KMS-11 (cell line): ENCODE measurements around the gene NPHP4.

Source experiments
- H2AFZ ChIP-seq: fragments of 200-600 bp; sonication (generic); 2 replicates; pipeline ENCODE4 v1.6.1; 2016; ENCODE audit warnings: antibody characterized with exemption, mixed run types, low read depth
- H3K27ac ChIP-seq: fragments of 200-600 bp; sonication (generic); 2 replicates; pipeline ENCODE4 v1.6.1; 2016; ENCODE audit warnings: mild to moderate bottlenecking, mixed run types
- H3K27me3 ChIP-seq: fragments of 200-600 bp; sonication (generic); 2 replicates; pipeline ENCODE4 v1.6.1; 2017; ENCODE audit warnings: mild to moderate bottlenecking, low read depth, mixed run types, moderate library complexity; ENCODE audit not compliant: insufficient read depth
- H3K36me3 ChIP-seq: fragments of 200-600 bp; sonication (generic); 2 replicates; pipeline ENCODE4 v1.6.1; 2017; ENCODE audit warnings: mild to moderate bottlenecking, mixed run types; ENCODE audit not compliant: insufficient read depth
- H3K4me1 ChIP-seq: fragments of 200-600 bp; sonication (generic); 2 replicates; pipeline ENCODE4 v1.6.1; 2016; ENCODE audit warnings: mild to moderate bottlenecking, low read depth, mixed run types; ENCODE audit not compliant: poor library complexity, severe bottlenecking
- H3K4me2 ChIP-seq: fragments of 200-600 bp; sonication (generic); 2 replicates; pipeline ENCODE4 v1.7.0; 2016; ENCODE audit warnings: mild to moderate bottlenecking, mixed run types
- H3K4me3 ChIP-seq: fragments of 200-600 bp; sonication (generic); IDR thresholded peaks from 2 replicates; pipeline ENCODE4 v1.6.1; 2017; ENCODE audit warnings: low read depth, low read length, mixed read lengths; ENCODE audit not compliant: insufficient read depth
- H3K79me2 ChIP-seq: fragments of 200-600 bp; sonication (generic); 2 replicates; pipeline ENCODE4 v1.6.1; 2016; ENCODE audit warnings: low read depth, mixed run types; ENCODE audit not compliant: insufficient read depth
- H3K9ac ChIP-seq: fragments of 200-600 bp; sonication (generic); 2 replicates; pipeline ENCODE4 v1.6.1; 2016; ENCODE audit warnings: mild to moderate bottlenecking, mixed run types
- H4K20me1 ChIP-seq: fragments of 200-600 bp; sonication (generic); 2 replicates; pipeline ENCODE4 v1.6.1; 2016; ENCODE audit warnings: mild to moderate bottlenecking, mixed run types; ENCODE audit not compliant: insufficient read depth
- CTCF ChIP-seq: fragments of 200-600 bp; sonication (generic); conservative IDR thresholded peaks from 2 replicates; pipeline ENCODE4 v1.6.1; 2017; ENCODE audit warnings: low read depth, mild to moderate bottlenecking, antibody characterized with exemption, low read length, moderate library complexity, mixed read lengths

The NPHP4 gene

GRCh38 chr1:6030547-6031261 is 38.5 kb upstream of the NPHP4 start:
- no peak for TF ChIP-seq CTCF

GRCh38 chr1:6030132-6030531 is 37.9 kb upstream of the NPHP4 start:
- Histone ChIP-seq H3K36me3 (no peaks in the 10 kb centered on the region; the same call in 1 of the 2 replicates), H3K79me2 (peaks cover 90% of the 10 kb centered on the region), H4K20me1 (peaks cover 19% of the 10 kb centered on the region; the same call in 1 of the 2 replicates), H3K27me3 (no peaks in the 10 kb centered on the region), H3K27ac (no peak overlapping the region), H3K4me3 (no peak overlapping the region), H3K9ac (no peak overlapping the region), H3K4me2 (no peak overlapping the region), H2AFZ (no peak overlapping the region), H3K4me1 (peaks cover 37% of the 10 kb centered on the region)
- no peak for TF ChIP-seq CTCF

More at GRCh38 chr1:6030547-6031261, 38.5 kb upstream of the NPHP4 start:
- Histone ChIP-seq H3K79me2 (peaks cover 96% of the 10 kb centered on the region), H3K27ac (no peak overlapping the region), H3K36me3 (no peaks in the 10 kb centered on the region; the same call in 1 of the 2 replicates), H3K4me3 (no peak overlapping the region), H3K4me2 (no peak overlapping the region), H3K9ac (no peak overlapping the region), H4K20me1 (peaks cover 19% of the 10 kb centered on the region; the same call in 1 of the 2 replicates), H2AFZ (no peak overlapping the region), H3K4me1 (peaks cover 37% of the 10 kb centered on the region), H3K27me3 (no peaks in the 10 kb centered on the region)

- TF ChIP-seq CTCF: no peak
- Histone ChIP-seq H4K20me1 (peaks cover 19% of the 10 kb centered on the region; the same call in 1 of the 2 replicates), H3K4me2 (no peak overlapping the region; the same call in 1 of the 2 replicates), H3K4me3 (no peak overlapping the region), H3K9ac (no peak overlapping the region), H2AFZ (no peak overlapping the region), H3K79me2 (peaks cover 82% of the 10 kb centered on the region), H3K4me1 (peaks cover 40% of the 10 kb centered on the region), H3K27me3 (no peaks in the 10 kb centered on the region), H3K27ac (no peak overlapping the region), H3K36me3 (no peaks in the 10 kb centered on the region; the same call in 1 of the 2 replicates)
These were observed 37.1 kb upstream of the NPHP4 start for GRCh38 chr1:6029351-6029750.

DNA sequence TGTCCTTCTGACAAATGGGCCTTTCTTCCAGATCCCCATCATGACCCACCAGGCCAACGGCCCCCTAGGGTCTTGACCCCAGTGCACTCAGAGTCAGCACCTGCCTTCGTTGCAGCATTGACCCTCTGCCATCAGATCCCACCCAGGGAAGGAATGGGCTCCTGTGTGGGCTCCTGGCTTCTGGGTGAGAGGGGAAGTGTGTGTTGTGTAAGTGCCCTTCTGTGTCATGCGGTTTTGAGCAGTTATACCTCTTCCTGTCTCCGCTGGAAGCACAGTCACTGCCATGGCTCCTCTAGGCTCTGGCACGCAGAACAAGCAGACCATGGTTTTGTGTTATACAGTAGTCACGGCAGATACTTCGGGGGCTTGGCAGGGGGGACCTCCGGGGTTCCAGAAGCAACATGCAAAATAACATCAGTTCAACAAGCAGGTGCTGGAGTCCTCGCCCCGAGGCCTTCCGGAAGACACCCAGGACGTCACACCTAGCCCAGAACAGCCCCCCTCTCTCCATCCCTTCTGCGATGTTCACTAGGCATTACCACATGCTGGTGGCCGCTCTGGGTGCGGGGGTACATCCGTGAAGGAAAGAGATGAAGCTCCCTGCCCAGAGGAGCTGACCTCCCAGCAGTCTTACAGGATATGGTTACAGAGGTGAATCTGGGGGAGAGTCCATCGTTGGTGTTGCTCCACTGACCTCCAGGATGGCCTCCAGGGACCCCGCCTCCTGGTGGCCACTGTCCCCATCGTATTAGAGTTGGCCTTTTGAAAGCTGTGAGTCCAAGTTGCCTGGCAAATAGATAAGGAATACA is 36.0 kb upstream of the NPHP4 start:
- Histone ChIP-seq H2AFZ (no peak overlapping the region), H3K4me3 (no peak overlapping the region), H3K9ac (no peak overlapping the region), H3K36me3 (no peaks in the 10 kb centered on the region; the same call in 1 of the 2 replicates), H3K79me2 (peaks cover 71% of the 10 kb centered on the region), H3K27ac (no peak overlapping the region), H4K20me1 (peaks cover 10% of the 10 kb centered on the region; the same call in 1 of the 2 replicates), H3K4me1 (peaks cover 51% of the 10 kb centered on the region), H3K4me2 (peak overlapping the region; percentile 95; the same call in 1 of the 2 replicates), H3K27me3 (no peaks in the 10 kb centered on the region)
- TF ChIP-seq CTCF: no peak
